ENCODE results near the gene ARHGAP35. TPM values are rescaled to one million over a fixed set of nuclear protein-coding genes. Genes with fewer than 3 reads are reported as not detected.

The ARHGAP35 gene
- total and polyA plus RNA-seq, 10 of the 15 experiments (the other 5 are each of a cell fraction or from before 2014, with no cell fraction given) = 0.85 to 29.9 (median 11.5) TPM

- H3K36me3 ChIP-seq (ENCODE audit: control insufficient read depth in 2 of 2, insufficient read depth in 2 of 2, low read length in 1 of 2) = no peaks in the 10 kb centered on the region
- ATAC-seq = no peak
- no peak for FAIRE-seq
- ChIA-PET RAD21 (ENCODE audit: unreplicated experiment) (no interaction called here), SMC1A (ENCODE audit: uncharacterized antibody, unreplicated experiment) (interaction anchor here (1.4 kb wide), 1 partner anchor 8 kb away, joined by 4 read pairs; no protein-coding TSS in a partner anchor), POLR2A (interaction anchor here (0.6 to 0.7 kb wide), 2 partner anchors 46 to 55 kb away, joined by 3 read pairs; no protein-coding TSS in a partner anchor), CTCF (no interaction called here)
- no TSS peak for BruUV-seq (replicated peaks)
- H2AFZ ChIP-seq (ENCODE audit: control insufficient read depth, low read depth, low read length) = no peak overlapping the region
- H3K79me2 ChIP-seq (ENCODE audit: control insufficient read depth, insufficient read depth, low read length) = no peaks in the 10 kb centered on the region
- in situ Hi-C loops (cut with MboI) (no loop called here), intact Hi-C loops (cut with micrococcal nuclease; ENCODE audit: unreplicated experiment) (no loop called here)
- no peak for DNase-seq (ENCODE audit: low read depth, low spot score)
- no peak overlapping the region for H3K4me2 ChIP-seq (ENCODE audit: control insufficient read depth, insufficient read depth)
- TF ChIP-seq SUPT20H (IDR thresholded peaks at IDR 0.05; ENCODE audit: borderline replicate concordance, control insufficient read depth, low read depth, low read length) (no peak), RB1 (IDR thresholded peaks at IDR 0.05; ENCODE audit: borderline replicate concordance) (no peak), NFYB (IDR thresholded peaks at IDR 0.05; ENCODE audit: insufficient read depth, low read depth, low read length) (no peak), EED (IDR thresholded peaks at IDR 0.05; ENCODE audit: low read depth) (no peak), MAX (IDR thresholded peaks at IDR 0.05; ENCODE audit: low read depth, low read length) (no peak), ZSCAN29 (IDR thresholded peaks at IDR 0.05) (no peak), TCF7 (IDR thresholded peaks at IDR 0.05; ENCODE audit: borderline replicate concordance) (no peak)
- H3K4me3 ChIP-seq = no peak overlapping the region
- no peaks in the 10 kb centered on the region for H3K9me3 ChIP-seq (replicated peaks; ENCODE audit: control insufficient read depth, insufficient read depth, low read length)
- no peaks in the 10 kb centered on the region for H3K27me3 ChIP-seq (replicated peaks in 1 of 2; ENCODE audit: control insufficient read depth in 2 of 2, insufficient read depth in 2 of 2, low read length in 1 of 2)
- H3K27ac ChIP-seq (ENCODE audit: control insufficient read depth, insufficient read depth) = no peak overlapping the region
- H3K9ac ChIP-seq (ENCODE audit: control insufficient read depth, insufficient read depth, low read length) = no peak overlapping the region
- WGBS (ENCODE audit: insufficient coverage, insufficient replicate concordance, low lambda C conversion rate, missing lambda C conversion rate) = 53% methylated on average over 7 of the region's 7 CpGs
- H4K20me1 ChIP-seq (ENCODE audit: control insufficient read depth, insufficient read depth) = no peaks in the 10 kb centered on the region
- no peaks in the 10 kb centered on the region for H3K4me1 ChIP-seq (ENCODE audit: control insufficient read depth, insufficient read depth, low read length)
These were observed 46.9 kb upstream of the ARHGAP35 start for GRCh38 chr19:46813839-46814358.

All from GM12878 (cell line).